Upper lobe of right lung (tissue), 1 donor: ENCODE results near the gene RPTOR. TPM values are rescaled to one million over a fixed set of nuclear protein-coding genes. Genes with fewer than 3 reads are reported as not detected.

Experiments used
- ATAC-seq: fragments of 200-7000 bp; cut with Tn5 transposase; one replicate; pipeline ENCODE4 v1.9.1; 2020; ENCODE audit warnings: mild to moderate bottlenecking, moderate library complexity
- DNase-seq: peaks from one replicate; pipeline ENCODE4 v3.0.0-alpha.2; 2020
- H3K27ac ChIP-seq: fragments of 200-600 bp; one replicate; pipeline ENCODE4 v1.8.0; 2022
- H3K27me3 ChIP-seq: fragments of 200-600 bp; one replicate; pipeline ENCODE4 v1.8.0; 2022; ENCODE audit warnings: mild to moderate bottlenecking
- H3K36me3 ChIP-seq: fragments of 200-600 bp; one replicate; pipeline ENCODE4 v1.8.0; 2022
- H3K4me1 ChIP-seq: fragments of 200-600 bp; one replicate; pipeline ENCODE4 v1.8.0; 2022
- H3K4me3 ChIP-seq: fragments of 200-600 bp; one replicate; pipeline ENCODE4 v1.8.0; 2022; ENCODE audit warnings: mild to moderate bottlenecking
- H3K9me3 ChIP-seq: fragments of 200-600 bp; one replicate; pipeline ENCODE4 v1.8.0; 2022
- CTCF ChIP-seq: fragments of 200-600 bp; IDR thresholded peaks from one replicate; pipeline ENCODE4 v1.8.0; 2022; ENCODE audit warnings: antibody characterized with exemption
- intact Hi-C: fragments of 100-400 bp; cut with DNase I; formaldehyde crosslinking; loops from one replicate; pipeline ENCODE4 v1.11.0; 2022
- total RNA-seq: library from RNA; stranded (reverse); fragmentation: NEBNext Ultra II Directional; extraction: Animal tissue kit (Norgen Biotek cat#: 25700); gene quantifications from one replicate; pipeline ENCODE4 v1.2.1, GENCODE V29; 2021
- donor health status: DM: no; HTN: yes; CAD: no; lungs with severe emphysema.

Gene RPTOR
- total RNA-seq, 1 donor from 2014 or later = 35.4 TPM

GRCh38 chr17:80964859-80965580, 420.4 kb downstream of the RPTOR start:
- no peaks in the 10 kb centered on the region for H3K9me3 ChIP-seq
- DNase-seq (no peak), ATAC-seq (no peak)
- H3K27ac ChIP-seq = no peak overlapping the region
- TF ChIP-seq CTCF = no peak
- H3K4me1 ChIP-seq = peaks cover 23% of the 10 kb centered on the region
- intact Hi-C loops = loop anchor here (5.0 kb wide), 1 partner anchor 538 kb away; no protein-coding TSS in a partner anchor
- no peak overlapping the region for H3K4me3 ChIP-seq
- peaks cover 7% of the 10 kb centered on the region for H3K36me3 ChIP-seq
- no peaks in the 10 kb centered on the region for H3K27me3 ChIP-seq

- Histone ChIP-seq H3K4me1 (peaks cover 21% of the 10 kb centered on the region), H3K4me3 (no peak overlapping the region), H3K27ac (no peak overlapping the region), H3K9me3 (no peaks in the 10 kb centered on the region), H3K27me3 (peaks cover under 1% of the 10 kb centered on the region), H3K36me3 (peaks cover 7% of the 10 kb centered on the region)
- no peak for TF ChIP-seq CTCF
- DNase-seq = no peak
- intact Hi-C loops = loop anchor here (5.0 kb wide), 1 partner anchor 538 kb away; no protein-coding TSS in a partner anchor
- ATAC-seq = no peak
Observed at GRCh38 chr17:80965606-80966005, 421.0 kb downstream of the RPTOR start.

- intact Hi-C loops = loop anchor here (5.0 kb wide), 1 partner anchor 540 kb away; no protein-coding TSS in a partner anchor
- ATAC-seq (no peak), DNase-seq (no peak)
- Histone ChIP-seq H3K27ac (no peak overlapping the region), H3K4me1 (peaks cover 21% of the 10 kb centered on the region), H3K27me3 (peaks cover 19% of the 10 kb centered on the region), H3K36me3 (peaks cover 7% of the 10 kb centered on the region), H3K9me3 (no peaks in the 10 kb centered on the region), H3K4me3 (no peak overlapping the region)
- no peak for TF ChIP-seq CTCF
Observed at GRCh38 chr17:80967404-80967872, 422.8 kb downstream of the RPTOR start.

GRCh38 chr17:80968602-80969029, 424.0 kb downstream of the RPTOR start:
- DNase-seq (no peak), ATAC-seq (no peak)
- peaks cover 21% of the 10 kb centered on the region for H3K4me1 ChIP-seq
- intact Hi-C loops = loop anchor here (5.0 kb wide), 1 partner anchor 541 kb away; no protein-coding TSS in a partner anchor
- H3K36me3 ChIP-seq = peaks cover 7% of the 10 kb centered on the region
- TF ChIP-seq CTCF = no peak
- peaks cover 20% of the 10 kb centered on the region for H3K27me3 ChIP-seq
- no peak overlapping the region for H3K27ac ChIP-seq
- no peak overlapping the region for H3K4me3 ChIP-seq
- H3K9me3 ChIP-seq = no peaks in the 10 kb centered on the region

- no peak for DNase-seq
- H3K4me1 ChIP-seq = peaks cover 21% of the 10 kb centered on the region
- no peaks in the 10 kb centered on the region for H3K9me3 ChIP-seq
- intact Hi-C loops = loop anchor here (5.0 kb wide), 1 partner anchor 542 kb away; no protein-coding TSS in a partner anchor
- peaks cover 7% of the 10 kb centered on the region for H3K36me3 ChIP-seq
- TF ChIP-seq CTCF = no peak
- H3K4me3 ChIP-seq = no peak overlapping the region
- peak overlapping the region; percentile 9 for H3K27ac ChIP-seq
- ATAC-seq = peak; percentile 26
- H3K27me3 ChIP-seq = peaks cover 20% of the 10 kb centered on the region
Observed at GRCh38 chr17:80969030-80969673, 424.5 kb downstream of the RPTOR start.
